GM23338 (cell line): Measurements from ENCODE around the gene NINJ2. TPM values are rescaled to one million over a fixed set of nuclear protein-coding genes. Genes with fewer than 3 reads are reported as not detected.

Experiments used
- ATAC-seq: fragments of 200-7000 bp; cut with Tn5 transposase; 3 replicates; pipeline ENCODE4 v1.9.1; 2020
- DNase-seq: peaks from one replicate; pipeline ENCODE4 v3.0.0-alpha.2; 2015; ENCODE audit warnings: low spot score
- H2AFZ ChIP-seq: fragments of 200-600 bp; sonication (generic); 2 replicates; pipeline ENCODE4 v1.8.0; 2016; ENCODE audit warnings: antibody characterized with exemption, mild to moderate bottlenecking, moderate library complexity
- H3F3A ChIP-seq: fragments of 200-600 bp; sonication (generic); replicated peaks from 2 replicates; pipeline ENCODE4 v1.8.0; 2017; ENCODE audit warnings: antibody characterized with exemption, mixed run types, low read depth
- H3K27ac ChIP-seq: fragments of 200-600 bp; sonication (generic); 2 replicates; pipeline ENCODE4 v1.6.1; 2016; ENCODE audit warnings: low read depth
- H3K27me3 ChIP-seq: fragments of 200-600 bp; sonication (generic); 2 replicates; pipeline ENCODE4 v1.8.0; 2016; ENCODE audit warnings: mild to moderate bottlenecking, mixed run types, moderate library complexity; ENCODE audit not compliant: insufficient read depth
- H3K36me3 ChIP-seq: fragments of 200-600 bp; sonication (generic); 2 replicates; pipeline ENCODE4 v1.8.0; 2016; ENCODE audit warnings: mild to moderate bottlenecking; ENCODE audit not compliant: insufficient read depth
- H3K4me1 ChIP-seq: fragments of 200-600 bp; sonication (generic); 2 replicates; pipeline ENCODE4 v1.8.0; 2016; ENCODE audit warnings: mild to moderate bottlenecking, moderate library complexity; ENCODE audit not compliant: insufficient read depth
- H3K4me2 ChIP-seq: fragments of 200-600 bp; sonication (generic); 2 replicates; pipeline ENCODE4 v1.7.1; 2017; ENCODE audit warnings: mixed run types
- H3K4me3 ChIP-seq: fragments of 200-600 bp; sonication (generic); 2 replicates; pipeline ENCODE4 v1.6.1; 2016; ENCODE audit warnings: mixed run types
- H3K79me2 ChIP-seq: fragments of 200-600 bp; sonication (generic); replicated peaks from 2 replicates; pipeline ENCODE4 v1.8.0; 2017; ENCODE audit warnings: mild to moderate bottlenecking; ENCODE audit not compliant: insufficient read depth
- H3K9me2 ChIP-seq: fragments of 200-600 bp; sonication (generic); 2 replicates; pipeline ENCODE4 v1.8.0; 2017; ENCODE audit not compliant: insufficient read depth
- H4K20me1 ChIP-seq: fragments of 200-600 bp; sonication (generic); replicated peaks from 2 replicates; pipeline ENCODE4 v1.8.0; 2017; ENCODE audit warnings: mild to moderate bottlenecking; ENCODE audit not compliant: insufficient read depth
- H3K27ac Mint-ChIP-seq: 2 replicates; pipeline ENCODE4 v1.8.0; 2020; ENCODE audit warnings: inconsistent platforms, mild to moderate bottlenecking, moderate library complexity, mixed read lengths
- H3K27me3 Mint-ChIP-seq: 3 replicates; pipeline ENCODE4 v1.8.0; 2022; ENCODE audit warnings: low read depth, mild to moderate bottlenecking, moderate library complexity, mixed read lengths, inconsistent platforms; ENCODE audit not compliant: insufficient read depth, poor library complexity
- H3K36me3 Mint-ChIP-seq: 3 replicates; pipeline ENCODE4 v1.8.0; 2021; ENCODE audit warnings: low read depth, mild to moderate bottlenecking, inconsistent platforms, moderate library complexity, mixed read lengths
- H3K4me1 Mint-ChIP-seq: 3 replicates; pipeline ENCODE4 v1.8.0; 2020; ENCODE audit warnings: mild to moderate bottlenecking, inconsistent platforms, mixed read lengths
- H3K4me3 Mint-ChIP-seq: 3 replicates; pipeline ENCODE4 v1.8.0; 2021; ENCODE audit warnings: moderate library complexity, mild to moderate bottlenecking, inconsistent platforms, mixed read lengths
- H3K9me3 Mint-ChIP-seq: 3 replicates; pipeline ENCODE4 v1.8.0; 2020; ENCODE audit warnings: moderate library complexity, mild to moderate bottlenecking, inconsistent platforms, mixed read lengths
- CREB1 ChIP-seq: fragments of 250-450 bp; sonication (Bioruptor Pico); IDR thresholded peaks from 2 replicates; pipeline ENCODE4 v1.5.0; 2020; ENCODE audit warnings: low read depth, mild to moderate bottlenecking, moderate library complexity
- EZH2 ChIP-seq: fragments of 200-600 bp; sonication (generic); IDR thresholded peaks from one replicate; pipeline ENCODE4 v1.8.0; 2017; ENCODE audit warnings: antibody characterized with exemption, mild to moderate bottlenecking, low read depth; ENCODE audit not compliant: unreplicated experiment
- EZH2phosphoT487 ChIP-seq: fragments of 200-600 bp; sonication (generic); IDR thresholded peaks from one replicate; pipeline ENCODE4 v1.8.1; 2018; ENCODE audit warnings: antibody characterized with exemption; ENCODE audit not compliant: unreplicated experiment
- JUNB ChIP-seq: IDR thresholded peaks from one replicate; pipeline ENCODE4 v1.6.1; 2016; ENCODE audit warnings: antibody characterized with exemption; ENCODE audit not compliant: unreplicated experiment
- NANOG ChIP-seq: IDR thresholded peaks from 2 replicates; pipeline ENCODE4 v1.6.1; 2016; ENCODE audit warnings: antibody characterized with exemption, borderline replicate concordance
- STAT1 ChIP-seq: IDR thresholded peaks from one replicate; pipeline ENCODE4 v1.6.1; 2016; ENCODE audit warnings: antibody characterized with exemption; ENCODE audit not compliant: unreplicated experiment
- ZNF114 ChIP-seq: fragments of 250-450 bp; sonication (Bioruptor Pico); IDR thresholded peaks from 2 replicates; pipeline ENCODE4 v1.5.0; 2020; ENCODE audit warnings: mild to moderate bottlenecking, moderate library complexity
- ZNF331 ChIP-seq: fragments of 250-450 bp; sonication (Bioruptor Pico); IDR thresholded peaks from 2 replicates; pipeline ENCODE4 v1.5.0; 2020; ENCODE audit warnings: low read depth, mild to moderate bottlenecking, moderate library complexity
- polyA plus RNA-seq: library from polyadenylated mRNA; unstranded; fragments of >200 nt; fragmentation: Nextera tagmentation; extraction: Ambion mirVana; gene quantifications from 2 replicates; pipeline ENCODE4 v1.2.1, GENCODE V29; 2016
- total RNA-seq: library from RNA; depleted of rRNA; stranded (reverse); fragments of >200 nt; shearing (Covaris generic); gene quantifications from 2 replicates; pipeline ENCODE4 v1.2.3, GENCODE V29; 2014
- TF ChIP-seq, protein P1 (sequence below), 2 experiments: fragments of 200-600 bp in 1 of 2; sonication (generic) in 1 of 2; conservative IDR thresholded peaks; 2 replicates each; pipeline versions ENCODE4 v1.5.1 to v1.6.1; 2016 to 2017; ENCODE audit warnings: antibody characterized with exemption in 2 of 2, low read depth in 2 of 2, mild to moderate bottlenecking in 2 of 2, moderate library complexity in 1 of 2
- TF ChIP-seq, protein P2 (sequence below): IDR thresholded peaks from one replicate; pipeline ENCODE4 v1.6.1; 2018; ENCODE audit warnings: antibody characterized with exemption; ENCODE audit not compliant: unreplicated experiment
- TF ChIP-seq, protein P3 (sequence below): fragments of 250-450 bp; sonication (Bioruptor Pico); IDR thresholded peaks from 2 replicates; pipeline ENCODE4 v1.5.0; 2020; ENCODE audit warnings: mild to moderate bottlenecking, moderate library complexity

The NINJ2 gene
- total and polyA plus RNA-seq, 2 experiments from 2014 or later, result 0.94 to 2.6 TPM

DNA sequence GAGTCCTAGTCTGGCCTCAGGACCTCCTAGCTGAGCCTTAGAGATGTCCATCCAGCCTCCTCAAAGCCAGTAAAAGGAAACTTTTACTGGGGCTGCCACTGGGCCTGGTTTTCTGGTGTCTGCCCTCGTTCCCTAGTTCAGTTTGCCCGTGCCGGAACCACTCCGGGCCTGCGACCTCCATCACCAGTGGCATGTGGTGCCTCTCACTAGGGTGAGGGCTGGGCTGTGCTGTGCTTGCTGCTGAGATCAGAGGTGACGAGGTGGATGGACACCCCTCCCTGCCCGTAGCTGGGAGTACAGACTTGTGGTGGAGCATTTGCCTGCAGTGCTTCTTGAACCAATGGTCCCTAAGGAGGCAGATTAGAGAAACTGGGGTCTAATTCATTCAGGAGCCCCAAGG is 127.8 kb downstream of the NINJ2 start (continued):
- TF ChIP-seq, protein P1, sequence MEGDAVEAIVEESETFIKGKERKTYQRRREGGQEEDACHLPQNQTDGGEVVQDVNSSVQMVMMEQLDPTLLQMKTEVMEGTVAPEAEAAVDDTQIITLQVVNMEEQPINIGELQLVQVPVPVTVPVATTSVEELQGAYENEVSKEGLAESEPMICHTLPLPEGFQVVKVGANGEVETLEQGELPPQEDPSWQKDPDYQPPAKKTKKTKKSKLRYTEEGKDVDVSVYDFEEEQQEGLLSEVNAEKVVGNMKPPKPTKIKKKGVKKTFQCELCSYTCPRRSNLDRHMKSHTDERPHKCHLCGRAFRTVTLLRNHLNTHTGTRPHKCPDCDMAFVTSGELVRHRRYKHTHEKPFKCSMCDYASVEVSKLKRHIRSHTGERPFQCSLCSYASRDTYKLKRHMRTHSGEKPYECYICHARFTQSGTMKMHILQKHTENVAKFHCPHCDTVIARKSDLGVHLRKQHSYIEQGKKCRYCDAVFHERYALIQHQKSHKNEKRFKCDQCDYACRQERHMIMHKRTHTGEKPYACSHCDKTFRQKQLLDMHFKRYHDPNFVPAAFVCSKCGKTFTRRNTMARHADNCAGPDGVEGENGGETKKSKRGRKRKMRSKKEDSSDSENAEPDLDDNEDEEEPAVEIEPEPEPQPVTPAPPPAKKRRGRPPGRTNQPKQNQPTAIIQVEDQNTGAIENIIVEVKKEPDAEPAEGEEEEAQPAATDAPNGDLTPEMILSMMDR (conservative IDR thresholded peaks at IDR 0.05; ENCODE audit: low read depth in 2 of 2), result no peak
- TF ChIP-seq EZH2phosphoT487 (no peak), STAT1 (no peak), ZNF114 (no peak)

DNA sequence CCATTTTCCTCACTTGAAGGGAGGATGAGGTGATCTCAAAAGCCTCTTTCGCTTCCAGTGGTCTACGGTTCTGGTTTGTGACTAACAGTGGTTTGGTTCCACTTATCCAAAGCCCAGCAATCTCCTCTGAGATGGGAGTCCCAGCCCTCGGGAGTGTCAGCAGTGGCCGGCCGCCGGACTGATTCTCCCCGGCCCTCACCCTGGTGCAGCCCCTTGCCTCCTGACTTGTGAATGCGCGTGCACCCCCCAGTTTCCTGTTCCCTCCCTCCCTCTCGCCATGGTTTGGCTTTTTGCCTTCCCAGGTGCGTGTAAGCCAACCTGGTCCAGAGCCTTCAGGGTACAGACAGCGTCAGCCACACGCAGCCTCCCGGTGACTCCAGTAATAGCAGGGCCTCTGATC is 129.0 kb downstream of the NINJ2 start:
- Histone ChIP-seq H2AFZ (no peak overlapping the region), H3K4me3 (no peak overlapping the region), H3K27me3 (no peaks in the 10 kb centered on the region), H3K27ac (no peak overlapping the region), H3F3A (no peaks in the 10 kb centered on the region), H4K20me1 (no peaks in the 10 kb centered on the region), H3K4me2 (no peak overlapping the region), H3K4me1 (0 out of 2 replicates have a peak, but pooled peaks cover 4% of the 10 kb centered on the region), H3K9me2 (no peaks in the 10 kb centered on the region), H3K79me2 (no peaks in the 10 kb centered on the region), H3K36me3 (no peaks in the 10 kb centered on the region)
- Mint-ChIP-seq H3K9me3 (peaks cover 20% of the 10 kb centered on the region), H3K4me3 (no peak overlapping the region), H3K36me3 (peaks cover 18% of the 10 kb centered on the region), H3K27ac (no peak overlapping the region), H3K27me3 (peaks cover 3% of the 10 kb centered on the region), H3K4me1 (peaks cover 2% of the 10 kb centered on the region; the same call in 1 of the 3 replicates)
- TF ChIP-seq, protein P2, sequence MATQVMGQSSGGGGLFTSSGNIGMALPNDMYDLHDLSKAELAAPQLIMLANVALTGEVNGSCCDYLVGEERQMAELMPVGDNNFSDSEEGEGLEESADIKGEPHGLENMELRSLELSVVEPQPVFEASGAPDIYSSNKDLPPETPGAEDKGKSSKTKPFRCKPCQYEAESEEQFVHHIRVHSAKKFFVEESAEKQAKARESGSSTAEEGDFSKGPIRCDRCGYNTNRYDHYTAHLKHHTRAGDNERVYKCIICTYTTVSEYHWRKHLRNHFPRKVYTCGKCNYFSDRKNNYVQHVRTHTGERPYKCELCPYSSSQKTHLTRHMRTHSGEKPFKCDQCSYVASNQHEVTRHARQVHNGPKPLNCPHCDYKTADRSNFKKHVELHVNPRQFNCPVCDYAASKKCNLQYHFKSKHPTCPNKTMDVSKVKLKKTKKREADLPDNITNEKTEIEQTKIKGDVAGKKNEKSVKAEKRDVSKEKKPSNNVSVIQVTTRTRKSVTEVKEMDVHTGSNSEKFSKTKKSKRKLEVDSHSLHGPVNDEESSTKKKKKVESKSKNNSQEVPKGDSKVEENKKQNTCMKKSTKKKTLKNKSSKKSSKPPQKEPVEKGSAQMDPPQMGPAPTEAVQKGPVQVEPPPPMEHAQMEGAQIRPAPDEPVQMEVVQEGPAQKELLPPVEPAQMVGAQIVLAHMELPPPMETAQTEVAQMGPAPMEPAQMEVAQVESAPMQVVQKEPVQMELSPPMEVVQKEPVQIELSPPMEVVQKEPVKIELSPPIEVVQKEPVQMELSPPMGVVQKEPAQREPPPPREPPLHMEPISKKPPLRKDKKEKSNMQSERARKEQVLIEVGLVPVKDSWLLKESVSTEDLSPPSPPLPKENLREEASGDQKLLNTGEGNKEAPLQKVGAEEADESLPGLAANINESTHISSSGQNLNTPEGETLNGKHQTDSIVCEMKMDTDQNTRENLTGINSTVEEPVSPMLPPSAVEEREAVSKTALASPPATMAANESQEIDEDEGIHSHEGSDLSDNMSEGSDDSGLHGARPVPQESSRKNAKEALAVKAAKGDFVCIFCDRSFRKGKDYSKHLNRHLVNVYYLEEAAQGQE, result no peak
- TF ChIP-seq EZH2 (no peak), NANOG (no peak), STAT1 (no peak), CREB1 (no peak), JUNB (no peak), EZH2phosphoT487 (no peak), ZNF331 (CRISPR knock-in tag) (no peak), ZNF114 (no peak)
- TF ChIP-seq, protein P3, sequence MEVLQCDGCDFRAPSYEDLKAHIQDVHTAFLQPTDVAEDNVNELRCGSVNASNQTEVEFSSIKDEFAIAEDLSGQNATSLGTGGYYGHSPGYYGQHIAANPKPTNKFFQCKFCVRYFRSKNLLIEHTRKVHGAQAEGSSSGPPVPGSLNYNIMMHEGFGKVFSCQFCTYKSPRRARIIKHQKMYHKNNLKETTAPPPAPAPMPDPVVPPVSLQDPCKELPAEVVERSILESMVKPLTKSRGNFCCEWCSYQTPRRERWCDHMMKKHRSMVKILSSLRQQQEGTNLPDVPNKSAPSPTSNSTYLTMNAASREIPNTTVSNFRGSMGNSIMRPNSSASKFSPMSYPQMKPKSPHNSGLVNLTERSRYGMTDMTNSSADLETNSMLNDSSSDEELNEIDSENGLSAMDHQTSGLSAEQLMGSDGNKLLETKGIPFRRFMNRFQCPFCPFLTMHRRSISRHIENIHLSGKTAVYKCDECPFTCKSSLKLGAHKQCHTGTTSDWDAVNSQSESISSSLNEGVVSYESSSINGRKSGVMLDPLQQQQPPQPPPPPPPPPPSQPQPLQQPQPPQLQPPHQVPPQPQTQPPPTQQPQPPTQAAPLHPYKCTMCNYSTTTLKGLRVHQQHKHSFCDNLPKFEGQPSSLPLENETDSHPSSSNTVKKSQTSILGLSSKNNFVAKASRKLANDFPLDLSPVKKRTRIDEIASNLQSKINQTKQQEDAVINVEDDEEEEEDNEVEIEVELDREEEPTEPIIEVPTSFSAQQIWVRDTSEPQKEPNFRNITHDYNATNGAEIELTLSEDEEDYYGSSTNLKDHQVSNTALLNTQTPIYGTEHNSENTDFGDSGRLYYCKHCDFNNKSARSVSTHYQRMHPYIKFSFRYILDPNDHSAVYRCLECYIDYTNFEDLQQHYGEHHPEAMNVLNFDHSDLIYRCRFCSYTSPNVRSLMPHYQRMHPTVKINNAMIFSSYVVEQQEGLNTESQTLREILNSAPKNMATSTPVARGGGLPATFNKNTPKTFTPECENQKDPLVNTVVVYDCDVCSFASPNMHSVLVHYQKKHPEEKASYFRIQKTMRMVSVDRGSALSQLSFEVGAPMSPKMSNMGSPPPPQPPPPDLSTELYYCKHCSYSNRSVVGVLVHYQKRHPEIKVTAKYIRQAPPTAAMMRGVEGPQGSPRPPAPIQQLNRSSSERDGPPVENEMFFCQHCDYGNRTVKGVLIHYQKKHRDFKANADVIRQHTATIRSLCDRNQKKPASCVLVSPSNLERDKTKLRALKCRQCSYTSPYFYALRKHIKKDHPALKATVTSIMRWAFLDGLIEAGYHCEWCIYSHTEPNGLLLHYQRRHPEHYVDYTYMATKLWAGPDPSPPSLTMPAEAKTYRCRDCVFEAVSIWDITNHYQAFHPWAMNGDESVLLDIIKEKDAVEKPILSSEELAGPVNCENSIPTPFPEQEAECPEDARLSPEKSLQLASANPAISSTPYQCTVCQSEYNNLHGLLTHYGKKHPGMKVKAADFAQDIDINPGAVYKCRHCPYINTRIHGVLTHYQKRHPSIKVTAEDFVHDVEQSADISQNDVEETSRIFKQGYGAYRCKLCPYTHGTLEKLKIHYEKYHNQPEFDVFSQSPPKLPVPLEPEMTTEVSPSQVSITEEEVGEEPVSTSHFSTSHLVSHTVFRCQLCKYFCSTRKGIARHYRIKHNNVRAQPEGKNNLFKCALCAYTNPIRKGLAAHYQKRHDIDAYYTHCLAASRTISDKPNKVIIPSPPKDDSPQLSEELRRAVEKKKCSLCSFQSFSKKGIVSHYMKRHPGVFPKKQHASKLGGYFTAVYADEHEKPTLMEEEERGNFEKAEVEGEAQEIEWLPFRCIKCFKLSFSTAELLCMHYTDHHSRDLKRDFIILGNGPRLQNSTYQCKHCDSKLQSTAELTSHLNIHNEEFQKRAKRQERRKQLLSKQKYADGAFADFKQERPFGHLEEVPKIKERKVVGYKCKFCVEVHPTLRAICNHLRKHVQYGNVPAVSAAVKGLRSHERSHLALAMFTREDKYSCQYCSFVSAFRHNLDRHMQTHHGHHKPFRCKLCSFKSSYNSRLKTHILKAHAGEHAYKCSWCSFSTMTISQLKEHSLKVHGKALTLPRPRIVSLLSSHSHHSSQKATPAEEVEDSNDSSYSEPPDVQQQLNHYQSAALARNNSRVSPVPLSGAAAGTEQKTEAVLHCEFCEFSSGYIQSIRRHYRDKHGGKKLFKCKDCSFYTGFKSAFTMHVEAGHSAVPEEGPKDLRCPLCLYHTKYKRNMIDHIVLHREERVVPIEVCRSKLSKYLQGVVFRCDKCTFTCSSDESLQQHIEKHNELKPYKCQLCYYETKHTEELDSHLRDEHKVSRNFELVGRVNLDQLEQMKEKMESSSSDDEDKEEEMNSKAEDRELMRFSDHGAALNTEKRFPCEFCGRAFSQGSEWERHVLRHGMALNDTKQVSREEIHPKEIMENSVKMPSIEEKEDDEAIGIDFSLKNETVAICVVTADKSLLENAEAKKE, result no peak
- TF ChIP-seq, protein P1 (conservative IDR thresholded peaks at IDR 0.05; ENCODE audit: low read depth in 2 of 2), result no peak
- DNase-seq (no peak), ATAC-seq (no peak)
